ENCODE data around the gene POU3F1.

The POU3F1 gene

DNA sequence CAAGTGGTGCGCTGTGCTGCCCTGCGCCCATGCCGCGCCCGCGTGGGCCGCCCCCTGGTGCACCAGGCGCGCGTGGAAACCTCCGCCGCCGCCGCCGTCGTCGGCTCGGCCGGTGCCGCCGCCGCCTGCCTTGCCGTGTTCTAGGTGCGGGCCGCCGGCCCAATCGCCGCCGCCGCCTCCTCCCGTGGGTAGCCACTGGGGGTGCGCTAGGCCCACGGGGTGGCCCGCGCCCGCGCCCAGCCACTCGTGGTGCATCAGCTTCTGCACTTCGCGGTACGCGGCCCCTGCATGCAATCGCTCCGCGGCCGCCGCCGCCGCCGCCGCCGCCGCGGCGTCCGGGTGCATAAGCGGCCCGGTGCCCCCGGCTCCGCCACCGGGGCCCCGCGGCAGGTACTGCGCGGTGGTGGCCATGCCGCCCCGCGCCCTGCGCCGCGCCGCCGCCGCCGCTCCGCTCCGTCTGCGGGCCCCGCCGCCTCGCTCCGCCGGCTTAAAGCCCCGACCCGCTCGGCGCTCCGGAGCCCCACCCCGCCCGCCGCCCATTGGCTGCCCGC lies at the start of gene POU3F1:
TSS of gene POU3F1 (minus strand) at position 461 of the 551 bp plus-strand sequence. CDS start at position 411, 50 bp downstream.
- DNase-seq (ENCODE audit: low read depth in 3 of 3) = peak in 1 of 3 experiments; percentile 55

DNA sequence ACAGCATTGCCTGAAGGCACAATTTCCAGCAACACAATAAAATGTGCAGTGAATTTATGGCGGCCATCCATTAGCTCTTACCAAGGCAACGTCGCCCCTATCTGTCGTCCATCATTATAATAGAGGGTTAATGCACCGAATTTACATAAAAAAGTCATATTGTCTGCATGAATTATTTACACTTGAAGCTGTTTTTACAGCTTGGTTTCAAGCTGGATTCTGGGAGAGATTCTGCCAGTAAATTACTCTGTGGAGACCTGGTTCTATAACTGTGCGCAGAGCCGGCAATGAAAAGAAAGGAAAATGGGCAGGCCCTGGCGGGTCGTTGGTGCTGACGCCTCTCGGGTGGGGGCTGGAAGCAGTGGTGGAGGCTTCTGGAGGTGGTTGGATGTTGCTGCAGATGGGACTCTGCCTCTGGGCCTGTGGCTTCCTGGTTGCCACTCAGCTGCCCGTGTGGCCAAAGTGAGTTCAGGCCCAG lies 48.9 kb upstream of the POU3F1 start:
- DNase-seq (ENCODE audit: low read depth in 3 of 3) = no peak

- no peak for DNase-seq (ENCODE audit: low read depth in 3 of 3)
Observed at GRCh38 chr1:38094711-38095290, 48.2 kb upstream of the POU3F1 start.

- no peak for DNase-seq (ENCODE audit: low read depth in 3 of 3)
Observed at GRCh38 chr1:38093569-38094520, 47.3 kb upstream of the POU3F1 start.

DNA sequence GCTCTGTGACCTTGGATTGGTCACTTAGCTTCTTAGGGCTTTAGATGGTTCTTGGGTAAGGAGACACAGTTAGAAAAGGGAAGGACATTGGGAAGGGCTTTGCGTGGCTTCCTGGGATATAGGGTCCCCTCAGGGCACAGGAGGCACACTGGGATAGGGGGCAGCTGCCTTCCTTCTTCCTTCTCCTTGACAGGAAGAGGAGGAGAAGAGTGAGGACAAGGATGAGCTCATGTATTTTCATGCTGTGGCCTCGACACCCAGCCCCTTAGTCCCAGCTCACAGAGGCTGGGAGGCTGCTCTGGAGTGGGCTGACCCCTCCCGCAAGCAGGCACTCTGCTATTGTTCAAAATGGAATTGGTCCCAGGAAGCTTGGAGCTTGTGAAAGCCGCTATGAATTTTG lies 45.7 kb upstream of the POU3F1 start:
- DNase-seq (ENCODE audit: low read depth in 3 of 3) = no peak

DNA sequence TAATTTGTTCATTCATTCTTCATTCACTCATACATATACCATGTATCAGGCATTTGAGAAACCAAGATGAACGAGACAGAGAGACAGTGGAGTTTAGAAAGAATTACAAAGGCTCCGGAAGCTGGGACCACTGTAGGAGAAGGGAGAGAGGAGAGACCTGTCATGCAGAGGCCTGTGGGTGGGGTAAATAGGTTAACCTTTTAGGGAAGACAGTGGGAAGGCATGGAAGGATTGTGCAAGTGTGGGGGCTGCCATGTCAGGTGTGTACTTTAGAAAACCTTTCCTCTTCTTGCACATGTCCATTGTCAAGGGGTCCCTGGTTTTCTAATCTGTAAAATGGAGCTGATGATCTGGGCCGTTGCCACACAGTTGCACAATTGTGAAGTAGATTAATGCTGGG lies 44.2 kb upstream of the POU3F1 start:
- no peak for DNase-seq (ENCODE audit: low read depth in 3 of 3)

DNA sequence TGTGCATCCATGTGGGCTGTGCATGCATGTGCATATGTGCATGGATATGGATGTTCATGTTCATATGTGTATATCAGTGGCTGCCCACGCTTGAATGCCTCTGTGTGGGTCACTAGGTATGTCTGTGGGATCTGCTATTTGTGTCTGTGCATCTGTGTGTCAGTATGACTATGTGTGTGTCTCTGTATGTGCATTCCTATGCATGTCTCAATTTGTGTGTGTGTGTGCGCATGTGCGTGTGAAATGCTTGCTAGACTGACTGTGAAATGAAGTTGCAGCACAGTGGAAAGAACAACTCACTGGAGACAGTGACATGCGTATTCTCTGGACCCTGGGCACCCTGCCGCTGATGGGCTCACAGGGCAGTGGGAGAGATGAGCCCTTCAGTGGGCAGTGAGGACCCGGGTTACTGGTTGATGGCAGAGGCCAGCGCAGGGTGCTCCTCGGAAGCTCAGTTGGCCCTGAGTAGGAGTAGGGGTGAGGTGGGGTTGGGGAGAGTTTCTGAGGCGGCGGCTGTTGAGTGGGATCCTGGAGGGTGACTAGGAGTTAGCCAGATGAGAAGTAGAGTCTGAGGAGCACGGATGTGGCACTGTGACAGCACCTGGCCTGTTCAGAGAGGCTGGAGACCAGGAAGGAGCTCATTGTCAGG lies 43.2 kb upstream of the POU3F1 start:
- DNase-seq (ENCODE audit: low read depth in 3 of 3) = no peak

DNA sequence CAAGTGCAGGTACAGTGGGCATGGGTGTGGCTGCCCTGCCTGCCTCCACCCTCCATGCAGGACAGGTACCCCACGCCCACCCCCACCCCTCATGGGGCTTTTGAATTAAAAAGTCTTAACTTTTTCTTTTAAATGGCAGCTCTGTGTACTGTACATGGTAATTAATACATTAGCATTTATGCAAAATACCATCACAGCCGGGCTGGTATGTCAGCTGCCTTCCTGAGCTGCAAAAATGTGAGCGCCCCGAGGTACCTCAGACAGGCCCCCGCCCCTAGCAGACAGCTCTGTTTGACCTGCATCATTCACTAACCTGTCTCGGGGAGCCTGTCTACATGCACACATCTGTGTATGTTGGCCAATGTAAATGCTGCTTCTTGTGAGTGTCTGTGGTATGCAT lies 42.2 kb upstream of the POU3F1 start:
- DNase-seq (ENCODE audit: low read depth in 3 of 3) = no peak

DNA sequence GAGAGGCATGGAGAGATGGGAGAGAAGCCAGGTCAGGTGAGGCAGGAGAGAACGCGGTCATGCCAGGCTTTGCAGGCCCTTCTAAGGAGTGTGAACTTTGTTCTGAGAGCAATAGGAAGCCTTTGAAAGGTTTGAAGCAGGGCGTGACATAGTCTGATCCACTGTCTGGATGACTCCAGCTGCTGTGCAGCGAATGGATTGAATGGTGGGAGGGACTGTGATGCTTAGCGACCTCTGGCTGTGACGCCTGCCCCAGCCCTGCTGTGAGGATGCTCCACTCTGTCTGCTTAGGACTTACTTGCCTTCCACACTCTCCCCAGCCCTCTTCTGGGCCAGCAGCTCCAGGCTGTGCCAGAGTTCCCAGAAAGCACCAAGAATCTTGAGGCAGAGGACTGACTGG lies 41.8 kb upstream of the POU3F1 start:
- DNase-seq (ENCODE audit: low read depth in 3 of 3) = no peak

DNA sequence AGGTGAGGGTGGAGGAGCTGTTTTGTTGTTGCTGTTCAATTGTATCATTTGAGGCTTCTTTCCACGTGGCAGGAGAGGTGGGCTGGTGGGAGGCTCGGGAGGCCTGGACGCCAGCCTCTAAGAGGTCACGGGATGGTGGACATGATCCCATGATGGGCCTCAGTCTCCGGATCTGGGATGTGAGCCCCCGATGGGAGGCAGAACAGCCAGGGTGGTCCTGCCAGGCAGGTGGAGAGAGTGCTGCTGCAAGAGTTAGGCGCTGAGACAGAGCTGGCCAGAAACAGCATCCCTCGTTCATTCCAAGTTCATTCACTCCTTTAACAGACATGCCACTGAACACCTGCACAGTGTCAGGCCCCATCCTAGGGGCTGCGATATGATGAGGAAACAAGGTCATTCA lies 41.1 kb upstream of the POU3F1 start:
- DNase-seq (ENCODE audit: low read depth in 3 of 3) = no peak

- no peak for DNase-seq (ENCODE audit: low read depth in 3 of 3)
Observed at GRCh38 chr1:38085666-38086330, 39.2 kb upstream of the POU3F1 start.

- DNase-seq (ENCODE audit: low read depth in 3 of 3) = no peak
Observed at GRCh38 chr1:38084700-38085099, 38.1 kb upstream of the POU3F1 start.

GRCh38 chr1:38084113-38084512 lies 37.5 kb upstream of the POU3F1 start:
- DNase-seq (ENCODE audit: low read depth in 3 of 3) = no peak

GRCh38 chr1:38083541-38083940 lies 36.9 kb upstream of the POU3F1 start:
- DNase-seq (ENCODE audit: low read depth in 3 of 3) = no peak

DNA sequence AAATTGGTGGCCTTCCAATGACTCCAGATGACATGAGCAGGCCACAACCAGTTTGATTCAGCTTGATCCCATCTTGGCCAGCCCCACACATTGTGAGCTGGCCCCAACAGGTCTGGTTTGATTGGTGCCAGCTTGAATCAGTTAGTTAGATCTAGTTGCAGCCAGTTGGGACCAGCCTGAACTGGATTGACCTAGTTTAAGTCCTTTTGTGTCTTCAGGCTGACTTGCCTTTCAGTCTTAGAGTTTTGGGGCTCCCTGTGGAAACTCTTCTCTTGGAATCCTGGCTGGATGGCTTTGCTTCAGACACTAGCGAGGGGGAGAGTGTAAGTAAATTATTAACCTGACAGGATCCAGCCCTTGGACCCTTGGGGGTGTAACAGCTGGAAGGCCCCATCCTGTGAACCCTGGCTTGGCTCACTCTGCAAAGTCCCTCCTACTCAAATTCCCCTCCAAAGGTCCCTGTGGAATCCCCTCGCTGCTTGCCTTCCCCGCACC lies 36.2 kb upstream of the POU3F1 start:
- DNase-seq (ENCODE audit: low read depth in 3 of 3) = no peak

DNA sequence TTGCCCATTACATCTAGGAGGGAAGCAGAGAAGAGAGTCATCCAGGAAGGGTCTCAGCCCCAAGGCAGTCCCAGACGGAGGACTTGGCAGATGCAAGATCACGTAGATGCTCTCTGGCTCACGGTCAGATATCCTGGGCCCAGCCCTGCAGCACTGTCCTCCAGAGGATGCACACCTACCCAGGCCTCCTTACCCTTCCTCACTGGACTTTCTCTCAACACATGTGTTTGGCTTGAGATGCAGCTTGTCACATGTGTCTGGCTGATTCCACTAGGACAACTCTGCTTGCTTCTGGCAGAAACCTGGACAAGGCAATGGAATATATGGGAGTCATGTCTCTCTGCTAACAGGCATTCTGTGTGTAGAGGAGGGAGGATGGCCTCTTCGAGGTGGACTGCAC lies 32.4 kb upstream of the POU3F1 start:
- no peak for DNase-seq (ENCODE audit: low read depth in 3 of 3)

DNA sequence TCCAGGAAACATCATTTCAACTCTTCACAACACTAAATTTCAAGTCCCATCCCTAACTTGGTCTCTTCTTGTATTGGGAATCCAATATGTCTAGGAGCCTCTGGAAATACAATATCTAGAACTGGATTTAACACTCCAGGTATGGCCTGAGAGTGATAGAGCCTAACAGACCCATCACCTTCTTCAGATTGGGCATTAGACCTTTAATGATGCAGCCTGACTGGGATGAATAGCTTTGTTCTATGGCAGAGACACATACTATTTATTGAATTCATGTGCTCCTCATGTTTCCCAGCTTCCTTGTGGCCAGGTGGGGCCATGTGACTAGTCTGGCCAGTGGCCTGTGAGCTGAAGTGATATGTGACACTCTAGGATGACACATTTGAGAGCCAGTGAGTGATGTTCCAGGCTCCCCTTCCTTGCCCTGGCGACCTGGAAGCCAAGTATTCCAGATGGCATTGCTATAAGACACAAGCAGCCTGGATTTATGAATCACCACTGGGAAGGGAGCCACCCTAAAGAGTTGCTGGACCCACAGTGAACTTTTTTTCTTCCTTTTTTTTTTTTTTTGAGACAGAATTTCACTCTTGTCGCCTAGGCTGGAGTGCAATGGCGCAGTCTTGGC lies 31.0 kb upstream of the POU3F1 start:
- no peak for DNase-seq (ENCODE audit: low read depth in 3 of 3)

GRCh38 chr1:38076455-38076854 lies 29.9 kb upstream of the POU3F1 start:
- DNase-seq (ENCODE audit: low read depth in 3 of 3) = no peak

- DNase-seq (ENCODE audit: low read depth in 3 of 3) = no peak
Observed at GRCh38 chr1:38076038-38076437, 29.4 kb upstream of the POU3F1 start.

- no peak for DNase-seq (ENCODE audit: low read depth in 3 of 3)
Observed at GRCh38 chr1:38075191-38075590, 28.6 kb upstream of the POU3F1 start.

GRCh38 chr1:38074302-38074677 lies 27.7 kb upstream of the POU3F1 start:
- no peak for DNase-seq (ENCODE audit: low read depth in 3 of 3)
